H1 (cell line): ENCODE results near the gene UBTD1. TPM values are rescaled to one million over a fixed set of nuclear protein-coding genes. Genes with fewer than 3 reads are reported as not detected.

ENCODE experiments used
- CTCF ChIA-PET: fragments of 300-600 bp; sonication (Branson Sonifier 250); formaldehyde crosslinking; loops from one replicate; lab custom pipeline; 2021; ENCODE audit not compliant: partially characterized antibody; lab: Charles Lee
- POLR2A ChIA-PET: fragments of 300-600 bp; sonication (Branson Sonifier 250); formaldehyde crosslinking; loops from one replicate; lab custom pipeline; 2021; ENCODE audit warnings: inconsistent platforms; ENCODE audit not compliant: partially characterized antibody; lab: Charles Lee
- DNase-seq, 2 experiments: peaks; one replicate each; pipeline versions ENCODE4 v3.0.0 to v3.0.0-alpha.2; 2010 to 2022; ENCODE audit warnings: low spot score in 2 of 2, low read depth in 1 of 2, mixed read lengths in 1 of 2
- FAIRE-seq: peaks from 2 replicates; lab custom pipeline; 2011; peaks lifted over from hg19 to GRCh38; lab: Jason Lieb, UNC
- H2AFZ ChIP-seq: 2 replicates; pipeline ENCODE4 v1.8.1; 2012; ENCODE audit warnings: low read length, inconsistent platforms
- H2AK5ac ChIP-seq: 2 replicates; pipeline ENCODE4 v1.6.1; 2013; ENCODE audit warnings: low read depth, low read length
- H2BK120ac ChIP-seq: replicated peaks from 2 replicates; pipeline ENCODE3; 2013; ENCODE audit warnings: low read depth, low read length, inconsistent platforms
- H2BK12ac ChIP-seq: 2 replicates; pipeline ENCODE4 v1.6.1; 2013; ENCODE audit warnings: low read depth, low read length
- H2BK15ac ChIP-seq: 2 replicates; pipeline ENCODE4 v1.6.1; 2013; ENCODE audit warnings: low read length
- H2BK20ac ChIP-seq: 2 replicates; pipeline ENCODE4 v1.6.1; 2013; ENCODE audit warnings: low read length
- H2BK5ac ChIP-seq: 2 replicates; pipeline ENCODE4 v1.6.1; 2013; ENCODE audit warnings: low read depth, low read length
- H3K14ac ChIP-seq: 2 replicates; pipeline ENCODE4 v1.6.1; 2013; ENCODE audit warnings: inconsistent platforms; ENCODE audit not compliant: insufficient read length
- H3K18ac ChIP-seq: 2 replicates; pipeline ENCODE4 v1.6.1; 2013; ENCODE audit warnings: low read length; ENCODE audit errors: extremely low read depth
- H3K23ac ChIP-seq: 2 replicates; pipeline ENCODE4 v1.6.1; 2013; ENCODE audit warnings: inconsistent platforms; ENCODE audit not compliant: insufficient read length
- H3K23me2 ChIP-seq: 2 replicates; pipeline ENCODE4 v1.6.1; 2013; ENCODE audit warnings: low read depth, low read length
- H3K27ac ChIP-seq: 2 replicates; pipeline ENCODE4 v1.6.1; 2011; ENCODE audit warnings: low read depth, low read length, inconsistent platforms
- H3K27me3 ChIP-seq, 4 experiments: replicated peaks in 1 of 4; 1 replicate in 1 of 4; 2 replicates in 3 of 4; pipeline versions ENCODE4 v1.6.1 to v1.8.1; 2011 to 2013; ENCODE audit warnings: low read length in 3 of 4, mild to moderate bottlenecking in 3 of 4, inconsistent platforms in 2 of 4, mixed read lengths in 2 of 4, moderate library complexity in 1 of 4; ENCODE audit not compliant: control insufficient read depth in 3 of 4, insufficient read depth in 3 of 4; ENCODE audit errors: extremely low read depth in 1 of 4
- H3K36me3 ChIP-seq, 4 experiments: 2 replicates each; pipeline versions ENCODE4 v1.6.1 to v1.8.1; 2011 to 2013; ENCODE audit warnings: mild to moderate bottlenecking in 4 of 4, low read length in 3 of 4, moderate library complexity in 2 of 4, control low read depth in 1 of 4, inconsistent platforms in 1 of 4; ENCODE audit not compliant: insufficient read depth in 4 of 4, control insufficient read depth in 2 of 4
- H3K4ac ChIP-seq: replicated peaks from 2 replicates; pipeline ENCODE3; 2013; ENCODE audit warnings: low read length, low read depth, mixed read lengths, inconsistent platforms; ENCODE audit not compliant: insufficient read length
- H3K4me1 ChIP-seq, 4 experiments: replicated peaks in 1 of 4; 1 replicate in 1 of 4; 2 replicates in 3 of 4; pipeline versions ENCODE4 v1.6.1 to v1.8.1; 2011 to 2013; ENCODE audit warnings: low read length in 3 of 4, inconsistent platforms in 2 of 4, mixed read lengths in 1 of 4; ENCODE audit not compliant: insufficient read depth in 4 of 4, control insufficient read depth in 3 of 4
- H3K4me2 ChIP-seq, 2 experiments: 2 replicates each; pipeline versions ENCODE4 v1.6.1 to v1.8.1; 2011 to 2013; ENCODE audit warnings: low read depth in 2 of 2, low read length in 2 of 2, control low read depth in 1 of 2, inconsistent platforms in 1 of 2, mild to moderate bottlenecking in 1 of 2; ENCODE audit not compliant: insufficient read depth in 1 of 2
- H3K4me3 ChIP-seq, 4 experiments: fragments of 200-600, 300-600 bp in 1 of 4; sonication (generic), shearing (Covaris generic), sonication (Bioruptor Twin) in 1 of 4; 2 replicates each; pipeline versions ENCODE4 v1.5.1 to v1.8.1; 2011 to 2016; ENCODE audit warnings: low read length in 4 of 4, low read depth in 3 of 4, control low read depth in 2 of 4, inconsistent platforms in 2 of 4, mild to moderate bottlenecking in 2 of 4, mixed read lengths in 1 of 4, moderate library complexity in 1 of 4; ENCODE audit not compliant: insufficient read depth in 2 of 4; ENCODE audit errors: extremely low read depth in 1 of 4
- H3K56ac ChIP-seq: replicated peaks from 2 replicates; pipeline ENCODE3; 2013; ENCODE audit warnings: low read depth, mild to moderate bottlenecking, mixed read lengths, low read length, inconsistent platforms; ENCODE audit not compliant: insufficient read length
- H3K79me1 ChIP-seq: 2 replicates; pipeline ENCODE4 v1.6.1; 2013; ENCODE audit warnings: low read depth, low read length, control low read depth
- H3K79me2 ChIP-seq, 2 experiments: 2 replicates each; pipeline versions ENCODE4 v1.6.1 to v1.8.1; 2012 to 2013; ENCODE audit warnings: low read length in 2 of 2, mild to moderate bottlenecking in 2 of 2, inconsistent platforms in 1 of 2; ENCODE audit not compliant: insufficient read depth in 2 of 2, control insufficient read depth in 1 of 2
- H3K9ac ChIP-seq, 4 experiments: replicated peaks in 1 of 4; 1 replicate in 1 of 4; 2 replicates in 3 of 4; pipeline versions ENCODE4 v1.6.1 to v1.8.1; 2011 to 2013; ENCODE audit warnings: low read depth in 3 of 4, low read length in 3 of 4, control low read depth in 2 of 4, mild to moderate bottlenecking in 2 of 4, moderate library complexity in 2 of 4, inconsistent platforms in 1 of 4; ENCODE audit errors: extremely low read depth in 1 of 4
- H3K9me3 ChIP-seq, 2 experiments: 2 replicates each; pipeline versions ENCODE4 v1.6.1 to v1.8.1; 2012 to 2013; ENCODE audit warnings: mild to moderate bottlenecking in 2 of 2, moderate library complexity in 2 of 2, control low read depth in 1 of 2, inconsistent platforms in 1 of 2, low read depth in 1 of 2, low read length in 1 of 2, mixed read lengths in 1 of 2; ENCODE audit not compliant: insufficient read depth in 2 of 2
- H4K20me1 ChIP-seq, 2 experiments: replicated peaks in 1 of 2; 2 replicates each; pipeline versions ENCODE3 to v1.8.1; 2011 to 2013; ENCODE audit warnings: inconsistent platforms in 2 of 2, low read length in 2 of 2, mild to moderate bottlenecking in 1 of 2; ENCODE audit not compliant: insufficient read depth in 2 of 2, control insufficient read depth in 1 of 2
- H4K5ac ChIP-seq: 2 replicates; pipeline ENCODE4 v1.6.1; 2013; ENCODE audit warnings: low read length, low read depth, mixed read lengths, inconsistent platforms; ENCODE audit not compliant: insufficient read length
- H4K8ac ChIP-seq: 2 replicates; pipeline ENCODE4 v1.8.0; 2013; ENCODE audit warnings: mild to moderate bottlenecking, moderate library complexity, low read length, inconsistent platforms; ENCODE audit not compliant: insufficient read depth; ENCODE audit errors: extremely low read depth
- H4K91ac ChIP-seq: replicated peaks from 2 replicates; pipeline ENCODE3; 2013; ENCODE audit warnings: low read length, mixed read lengths, inconsistent platforms; ENCODE audit not compliant: insufficient read length
- BRCA1 ChIP-seq: IDR thresholded peaks from 2 replicates; pipeline ENCODE4 v1.6.1; 2012; ENCODE audit warnings: low read depth, low read length, improper control_type of control experiment
- CTBP2 ChIP-seq: IDR thresholded peaks from 2 replicates; pipeline ENCODE4 v1.7.0; 2011; ENCODE audit warnings: borderline replicate concordance, mild to moderate bottlenecking, moderate library complexity, mixed read lengths, low read length; ENCODE audit not compliant: insufficient read depth, insufficient read length
- HDAC6 ChIP-seq: IDR thresholded peaks from one replicate; pipeline ENCODE4 v1.7.1; 2012; ENCODE audit warnings: low read depth, mild to moderate bottlenecking, inconsistent platforms, low read length, moderate library complexity
- POLR2A ChIP-seq, 2 experiments: IDR thresholded peaks; 1 replicate in 1 of 2; 2 replicates in 1 of 2; pipeline ENCODE4 v1.6.1; 2011; ENCODE audit warnings: low read depth in 2 of 2, low read length in 2 of 2, mild to moderate bottlenecking in 2 of 2; ENCODE audit errors: control extremely low read depth in 1 of 2
- POU5F1 ChIP-seq: IDR thresholded peaks from 2 replicates; pipeline ENCODE4 v1.6.1; 2011; ENCODE audit warnings: low read depth, mild to moderate bottlenecking, low read length, moderate library complexity
- RAD21 ChIP-seq, 2 experiments: IDR thresholded peaks in 1 of 2; conservative IDR thresholded peaks in 1 of 2; 2 replicates each; pipeline ENCODE4 v1.6.1; 2011; ENCODE audit warnings: low read depth in 2 of 2, low read length in 2 of 2, improper control_type of control experiment in 1 of 2, inconsistent platforms in 1 of 2, mild to moderate bottlenecking in 1 of 2, moderate library complexity in 1 of 2
- RBBP5 ChIP-seq: IDR thresholded peaks from 2 replicates; pipeline ENCODE4 v1.7.1; 2012; ENCODE audit warnings: low read depth, mild to moderate bottlenecking, inconsistent platforms, low read length, moderate library complexity, borderline replicate concordance
- SP1 ChIP-seq: IDR thresholded peaks from 2 replicates; pipeline ENCODE4 v1.6.1; 2011; ENCODE audit warnings: low read depth, low read length
- SP4 ChIP-seq: IDR thresholded peaks from 2 replicates; pipeline ENCODE4 v1.6.1; 2012; ENCODE audit warnings: low read length, inconsistent platforms
- YY1 ChIP-seq: IDR thresholded peaks from 2 replicates; pipeline ENCODE4 v1.6.1; 2011; ENCODE audit warnings: low read depth, mild to moderate bottlenecking, low read length
- WGBS, 2 experiments: shearing (Covaris generic) in 1 of 2; methylation state at CpG; one replicate each; pipeline versions ENCODE4 v1.1.6 to v1.1.7; 2013 to 2015; ENCODE audit warnings: low lambda C conversion rate in 2 of 2, mixed read lengths in 2 of 2, inconsistent platforms in 1 of 2, low coverage in 1 of 2, missing lambda C conversion rate in 1 of 2; ENCODE audit not compliant: insufficient replicate concordance in 2 of 2, insufficient coverage in 1 of 2, insufficient read length in 1 of 2; ENCODE audit errors: extremely low coverage in 1 of 2, missing lambda C conversion rate in 1 of 2; 5-methylcytosine and 5-hydroxymethylcytosine counted together
- polyA plus RNA-seq, 7 experiments: library from polyadenylated mRNA; depleted of rRNA in 3 of 7; stranded (reverse) in 5 of 7; unstranded in 2 of 7; fragments of >200 nt in 5 of 7; fragments of 200-250 nt in 2 of 7; gene quantifications; 1 replicate in 5 of 7; 2 replicates in 1 of 7; 4 replicates in 1 of 7; pipeline versions ENCODE4 v1.2.1 to v1.2.3, GENCODE V29; 2011 to 2013; ENCODE audit warnings: missing spikeins in 2 of 7, mixed read lengths in 2 of 7
- total RNA-seq: library from RNA; stranded (reverse); fragmentation: NEBNext Ultra II Directional; extraction: Animal tissue kit (Norgen Biotek cat#: 25700); gene quantifications from 2 replicates; pipeline ENCODE4 v1.2.1, GENCODE V29; 2021
- TF ChIP-seq, protein P1 (sequence below): IDR thresholded peaks from 2 replicates; pipeline ENCODE4 v1.6.1; 2012; ENCODE audit warnings: inconsistent platforms

The UBTD1 gene
- total and polyA plus RNA-seq, 2 of the 8 experiments (the other 6 are each of a cell fraction or from before 2014, with no cell fraction given), result 22.3 to 36.2 TPM

DNA sequence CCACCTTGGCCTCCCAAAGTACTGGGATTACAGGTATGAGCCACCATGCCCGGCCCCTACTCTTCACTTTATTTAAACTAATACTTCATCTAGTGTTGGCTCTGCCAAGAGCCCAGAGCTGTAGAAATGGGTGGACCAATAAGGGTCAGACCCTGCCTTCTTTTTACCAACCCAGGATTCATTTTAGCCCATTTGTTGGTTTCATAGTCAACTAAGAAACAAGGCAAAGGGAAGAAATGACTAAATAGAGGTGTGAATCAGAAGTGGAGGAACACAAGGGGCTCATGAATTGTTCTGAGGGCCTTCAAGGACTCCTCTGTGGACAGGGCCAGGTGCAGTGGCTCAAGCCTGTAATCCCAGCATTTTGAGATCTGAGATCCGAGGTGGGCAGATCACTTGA, 74.9 kb downstream of the UBTD1 start:
- no peak overlapping the region for H2BK120ac ChIP-seq
- H2BK5ac ChIP-seq, result no peak overlapping the region
- no peaks in the 10 kb centered on the region; a peak in 1 of 7 replicates for H3K27me3 ChIP-seq
- H3K23me2 ChIP-seq, result no peaks in the 10 kb centered on the region
- H4K91ac ChIP-seq, result no peak overlapping the region
- H4K5ac ChIP-seq, result no peak overlapping the region
- H3K4me3 ChIP-seq, result no peak overlapping the region
- H3K23ac ChIP-seq, result no peak overlapping the region
- no peak for FAIRE-seq
- H3K79me1 ChIP-seq, result no peaks in the 10 kb centered on the region
- no peak overlapping the region for H2AFZ ChIP-seq
- peaks cover 2 to 6% (median 4%) of the 10 kb centered on the region in 4 experiments; a peak in 3 of 7 replicates for H3K4me1 ChIP-seq
- H3K14ac ChIP-seq, result no peak overlapping the region
- no peak overlapping the region for H3K9ac ChIP-seq
- H2BK20ac ChIP-seq, result no peak overlapping the region
- no peak overlapping the region for H3K27ac ChIP-seq
- CTCF ChIA-PET, result interaction anchor here (1.0 to 12.9 kb wide), 11 partner anchors 10 to 113 kb away, joined by 4 to 169 read pairs (median 15); partner anchors contain the start of genes C10orf62 and HOGA1
- no peak overlapping the region for H2BK12ac ChIP-seq
- no peak overlapping the region for H3K4me2 ChIP-seq
- peaks cover 0 to 2% of the 10 kb centered on the region in 2 experiments for H4K20me1 ChIP-seq
- H2BK15ac ChIP-seq, result no peak overlapping the region
- H3K18ac ChIP-seq, result no peak overlapping the region
- no peak overlapping the region for H3K56ac ChIP-seq
- POLR2A ChIA-PET, result no interaction called here
- peaks cover 0 to 14% (median 2%) of the 10 kb centered on the region in 4 experiments; a peak in 4 of 8 replicates for H3K36me3 ChIP-seq
- TF ChIP-seq, protein P1, sequence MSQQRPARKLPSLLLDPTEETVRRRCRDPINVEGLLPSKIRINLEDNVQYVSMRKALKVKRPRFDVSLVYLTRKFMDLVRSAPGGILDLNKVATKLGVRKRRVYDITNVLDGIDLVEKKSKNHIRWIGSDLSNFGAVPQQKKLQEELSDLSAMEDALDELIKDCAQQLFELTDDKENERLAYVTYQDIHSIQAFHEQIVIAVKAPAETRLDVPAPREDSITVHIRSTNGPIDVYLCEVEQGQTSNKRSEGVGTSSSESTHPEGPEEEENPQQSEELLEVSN, result no peak
- TF ChIP-seq RAD21 (IDR thresholded peaks at IDR 0.05 in 1 of 2, conservative IDR thresholded peaks at IDR 0.05 in 1 of 2; ENCODE audit: low read depth in 2 of 2, low read length in 2 of 2) (no peak), SP4 (no peak), POLR2A (IDR thresholded peaks at IDR 0.05; ENCODE audit: control extremely low read depth in 1 of 2, low read depth in 2 of 2, low read length in 2 of 2) (no peak), SP1 (no peak), CTBP2 (no peak), YY1 (no peak), RBBP5 (no peak), BRCA1 (no peak), HDAC6 (no peak), POU5F1 (no peak)
- no peak overlapping the region for H3K4ac ChIP-seq
- H2AK5ac ChIP-seq, result no peak overlapping the region
- H4K8ac ChIP-seq, result no peak overlapping the region
- 77% methylated on average over 2 of the region's 2 CpGs; no CpG with 5 or more reads in 1 of the 2 experiments for WGBS, 2 experiments
- H3K79me2 ChIP-seq, result no peaks in the 10 kb centered on the region
- no peak for DNase-seq
- H3K9me3 ChIP-seq, result no peaks in the 10 kb centered on the region
